GM18505 (cell line): ENCODE measurements around the gene STX16.

Source experiments
- ATAC-seq: cut with Tn5 transposase; IDR thresholded peaks from one replicate; pipeline ENCODE4 v1.9.1; 2021; ENCODE audit not compliant: unreplicated experiment
- POLR2A ChIP-seq: IDR thresholded peaks from 4 replicates; pipeline ENCODE4 v1.6.1; 2011; ENCODE audit warnings: borderline replicate concordance; ENCODE audit not compliant: insufficient read depth, insufficient read length; ENCODE audit errors: extremely low read depth

STX16 gene

GRCh38 chr20:58710481-58711265, 59.6 kb downstream of the STX16 start:
- TF ChIP-seq POLR2A, result no peak
- no peak for ATAC-seq

- no peak for TF ChIP-seq POLR2A
- no peak for ATAC-seq
Observed at GRCh38 chr20:58711266-58712051, 60.4 kb downstream of the STX16 start.

- no peak for TF ChIP-seq POLR2A
- no peak for ATAC-seq
Observed at GRCh38 chr20:58712151-58712791, 61.2 kb downstream of the STX16 start.

DNA sequence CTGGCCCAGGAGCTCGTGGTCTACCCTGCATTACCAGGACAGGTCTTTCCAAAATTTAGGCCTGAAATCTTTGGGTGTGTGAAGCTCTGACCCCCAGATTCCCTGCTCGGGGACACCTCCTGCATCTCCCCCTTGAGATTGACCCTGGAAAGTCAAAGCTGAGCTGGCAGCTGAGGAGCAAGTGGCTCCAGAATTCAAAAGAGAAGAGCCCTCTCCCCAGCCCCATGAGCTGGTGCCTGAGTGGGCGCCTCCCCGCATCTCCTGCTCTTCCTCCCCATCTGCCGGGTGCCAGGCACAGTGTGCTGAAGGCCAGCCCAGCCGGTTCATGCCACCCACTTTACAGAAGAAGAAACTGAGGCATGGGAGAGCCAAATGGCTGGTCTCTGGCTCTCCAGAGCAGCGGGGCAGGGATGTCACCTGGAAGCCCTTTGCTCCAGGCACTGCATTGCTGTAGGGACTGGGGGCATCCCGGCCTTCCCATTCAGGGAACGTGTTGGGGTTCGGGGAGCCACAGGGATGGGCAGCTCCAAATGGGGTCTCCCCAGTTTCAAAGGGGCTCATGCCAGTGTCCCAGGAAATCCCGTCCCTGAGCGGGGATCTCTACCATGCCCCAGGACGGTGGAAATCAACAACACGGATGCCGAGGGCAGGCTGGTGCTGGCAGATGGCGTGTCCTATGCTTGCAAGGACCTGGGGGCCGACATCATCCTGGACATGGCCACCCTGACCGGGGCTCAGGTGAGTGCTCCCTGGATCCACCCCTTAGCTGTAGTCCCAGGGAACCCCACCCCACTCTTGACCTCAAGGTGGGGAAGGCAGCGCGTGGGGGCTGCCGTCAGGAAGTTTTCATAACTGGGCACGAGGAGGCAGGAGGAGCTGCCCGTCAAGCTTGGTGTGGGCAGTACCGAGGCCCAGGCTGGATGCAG, 62.0 kb downstream of the STX16 start:
- no peak for TF ChIP-seq POLR2A
- ATAC-seq, result no peak

DNA sequence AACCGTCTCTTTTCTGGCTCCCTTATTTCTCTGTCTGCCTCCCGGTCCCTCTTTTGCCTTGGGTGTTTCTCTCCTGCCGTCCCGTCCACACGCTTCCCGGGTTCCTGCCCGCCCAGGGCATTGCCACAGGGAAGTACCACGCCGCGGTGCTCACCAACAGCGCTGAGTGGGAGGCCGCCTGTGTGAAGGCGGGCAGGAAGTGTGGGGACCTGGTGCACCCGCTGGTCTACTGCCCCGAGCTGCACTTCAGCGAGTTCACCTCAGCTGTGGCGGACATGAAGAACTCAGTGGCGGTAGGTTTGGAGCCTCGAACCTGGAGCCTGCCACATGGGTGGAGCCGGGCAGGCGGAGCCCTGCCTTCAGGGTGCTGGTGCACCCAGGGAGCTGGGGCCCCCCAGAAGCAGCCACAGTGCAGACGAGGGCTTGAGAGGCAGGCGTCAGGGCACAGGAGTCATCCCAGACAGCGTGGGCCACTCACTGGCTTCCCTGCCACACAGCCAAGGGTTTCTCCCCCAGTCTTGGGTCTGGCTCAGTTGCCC, 62.8 kb downstream of the STX16 start:
- TF ChIP-seq POLR2A, result no peak
- no peak for ATAC-seq

GRCh38 chr20:58714340-58714922, 63.3 kb downstream of the STX16 start:
- TF ChIP-seq POLR2A, result no peak
- no peak for ATAC-seq

DNA sequence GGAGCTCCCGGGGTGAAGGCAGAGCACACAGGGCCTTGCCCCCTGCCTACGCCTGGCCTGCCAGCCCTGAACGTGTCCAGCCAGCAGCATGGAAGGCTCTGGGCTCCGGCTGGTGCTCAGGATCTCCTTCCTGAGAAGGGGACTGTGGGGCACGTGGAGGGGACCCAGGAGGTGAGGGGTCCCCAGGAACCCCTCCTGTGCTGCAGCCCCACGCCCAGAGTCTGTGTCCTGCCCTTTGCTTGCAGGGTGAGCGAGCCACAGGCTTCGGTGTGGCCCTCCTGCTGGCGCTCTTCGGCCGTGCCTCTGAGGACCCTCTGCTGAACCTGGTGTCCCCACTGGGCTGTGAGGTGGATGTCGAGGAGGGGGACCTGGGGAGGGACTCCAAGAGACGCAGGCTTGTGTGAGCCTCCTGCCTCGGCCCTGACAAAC, 63.9 kb downstream of the STX16 start:
- no peak for TF ChIP-seq POLR2A

GRCh38 chr20:58715391-58715800, 64.3 kb downstream of the STX16 start:
- no peak for ATAC-seq
- no peak for TF ChIP-seq POLR2A

More for the DNA sequence above, 63.9 kb downstream of the STX16 start:
- no peak for ATAC-seq

DNA sequence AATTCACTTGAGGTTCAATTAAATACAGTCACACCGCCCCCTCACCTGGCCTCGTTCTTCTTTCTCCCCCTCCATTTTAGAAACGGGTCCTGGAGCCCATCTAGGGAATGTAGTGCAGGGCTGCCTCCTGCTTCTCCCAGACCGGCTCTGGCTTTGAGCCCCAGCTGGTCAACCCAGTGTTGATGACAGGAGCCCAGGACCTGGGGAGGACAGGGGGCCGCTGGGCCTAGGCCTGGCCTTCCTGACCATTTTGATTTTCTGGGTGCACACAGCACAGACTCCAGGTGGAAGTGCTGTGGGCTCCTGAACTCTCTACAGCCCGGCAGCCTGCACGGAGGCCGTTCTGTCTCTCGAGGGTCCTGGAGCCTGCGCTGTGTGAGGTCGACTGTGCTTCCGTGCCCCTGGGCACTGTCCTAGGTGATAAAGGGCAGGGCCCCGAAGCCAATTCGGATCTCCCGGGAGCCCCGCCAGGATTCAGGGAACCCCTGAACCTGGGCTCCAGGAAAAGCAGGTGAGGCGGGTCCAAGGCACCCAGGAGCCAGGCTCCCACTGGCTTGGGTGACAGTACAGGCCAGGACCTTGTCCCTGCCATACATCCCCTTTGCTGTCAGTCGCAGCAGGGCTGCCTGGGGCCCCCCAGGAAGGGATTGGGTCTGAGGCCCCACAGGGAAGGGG, 64.9 kb downstream of the STX16 start:
- no peak for ATAC-seq
- TF ChIP-seq POLR2A, result no peak

GRCh38 chr20:58716476-58717277, 65.6 kb downstream of the STX16 start:
- no peak for ATAC-seq
- no peak for TF ChIP-seq POLR2A

DNA sequence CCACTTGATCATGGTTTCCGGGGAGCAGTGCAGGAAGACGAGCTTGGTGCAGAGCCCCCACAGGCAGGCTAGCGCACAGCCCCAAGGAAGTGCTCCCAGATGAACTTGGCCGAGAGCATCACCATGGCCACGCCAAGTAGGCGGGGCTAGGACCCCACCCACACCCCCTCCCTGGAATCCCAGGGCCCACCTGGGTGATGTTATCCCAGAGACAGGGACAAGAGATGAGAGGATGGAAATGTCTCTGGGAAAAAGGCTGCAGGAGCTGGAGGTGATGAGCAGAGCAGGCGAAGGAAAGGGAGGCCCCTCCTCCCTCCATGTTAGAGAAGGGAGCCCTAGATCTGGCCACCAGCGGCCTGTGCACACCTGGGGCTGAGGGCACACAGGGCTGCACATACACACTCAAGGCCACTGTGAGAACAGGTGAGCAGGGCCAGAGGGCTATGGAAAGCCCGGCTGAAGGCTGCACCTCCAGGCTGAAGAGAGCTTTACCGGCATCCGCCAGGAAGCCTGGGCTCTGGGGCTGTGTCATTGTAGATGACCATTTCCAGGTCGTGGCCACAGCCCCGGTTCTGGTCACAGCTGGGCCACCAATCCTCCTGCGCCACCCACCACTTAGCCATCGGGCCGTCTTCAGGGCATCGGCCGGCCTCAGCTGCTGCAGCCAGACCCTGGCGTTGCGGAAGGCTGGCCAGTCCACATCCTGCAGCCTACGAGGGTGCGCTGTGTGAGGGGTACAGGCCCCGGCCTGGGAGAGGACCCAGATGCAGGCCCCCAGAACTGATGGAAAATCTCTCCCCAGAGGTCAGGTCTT, 66.4 kb downstream of the STX16 start:
- TF ChIP-seq POLR2A, result no peak
- ATAC-seq, result no peak

DNA sequence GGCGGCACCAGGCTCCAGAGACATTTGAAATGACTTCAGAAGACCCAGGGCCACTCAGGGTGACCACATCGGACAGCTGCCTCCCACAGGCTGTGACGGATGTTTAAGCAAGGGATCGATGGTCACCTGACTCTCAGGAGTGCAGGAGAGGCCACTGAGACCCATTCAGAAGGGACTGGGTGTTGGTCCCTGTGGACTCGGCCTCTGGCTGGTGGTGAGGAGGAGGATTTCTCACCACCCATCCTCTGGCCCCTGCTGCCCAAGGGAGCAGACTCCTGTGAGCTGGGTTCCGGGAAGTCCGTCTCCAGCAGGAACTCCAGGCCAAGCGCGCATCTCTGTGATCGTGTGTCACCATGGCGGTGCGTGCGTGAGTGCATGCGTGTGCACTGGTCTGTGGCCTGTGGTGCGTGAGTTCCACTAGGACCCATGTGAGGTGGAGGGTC, 67.1 kb downstream of the STX16 start:
- ATAC-seq, result no peak
- TF ChIP-seq POLR2A, result no peak
